Measurements from ENCODE around the gene LRRC40.

The LRRC40 gene

DNA sequence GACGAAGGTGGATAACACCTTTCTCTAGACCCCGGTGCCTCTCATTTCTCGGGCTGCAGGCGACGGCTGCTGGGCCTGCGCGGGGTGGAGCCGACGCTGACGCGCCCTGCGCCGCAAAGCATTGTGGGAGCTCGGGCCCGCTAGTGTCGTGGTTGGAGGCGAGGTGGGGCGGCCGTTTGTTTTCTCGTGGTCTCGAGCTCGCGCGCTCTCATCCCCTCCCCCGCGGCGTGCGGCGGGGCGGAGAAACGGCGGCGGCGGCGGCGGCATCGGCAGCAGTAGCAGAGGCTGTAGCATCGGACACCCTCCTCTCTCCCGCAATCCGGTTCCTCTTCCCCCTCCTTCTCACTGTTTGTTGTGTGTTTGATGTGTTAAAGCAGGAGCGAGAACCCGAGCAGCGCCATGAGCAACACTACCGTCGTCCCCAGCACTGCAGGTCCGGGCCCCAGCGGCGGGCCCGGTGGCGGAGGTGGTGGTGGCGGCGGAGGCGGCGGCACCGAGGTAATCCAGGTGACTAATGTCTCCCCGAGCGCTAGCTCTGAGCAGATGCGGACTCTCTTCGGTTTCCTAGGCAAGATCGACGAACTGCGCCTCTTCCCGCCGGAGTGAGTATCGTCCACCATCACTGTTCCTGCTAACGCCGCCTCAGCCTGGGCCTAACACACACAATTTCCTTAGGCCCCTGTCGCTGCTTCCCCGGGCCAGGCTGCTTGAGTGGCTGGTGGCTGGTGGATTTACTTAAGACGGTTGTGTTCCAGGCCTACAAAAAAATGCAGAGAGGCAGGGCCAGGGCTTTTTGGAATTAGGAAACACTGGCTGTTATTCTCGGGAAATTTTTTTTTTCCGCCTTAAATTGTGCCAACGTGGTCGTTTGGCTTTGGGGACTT, 16.1 kb upstream of the LRRC40 start, which contains the start of gene SRSF11:
Gene SRSF11 (plus strand): TSS at position 143 of the 884 bp plus-strand sequence. CDS start 257 bp downstream, at position 400.
- H3K27ac ChIP-seq (ENCODE audit: extremely low read depth, low read depth, low read length) = peak within 1 kb of the TSS; percentile 99
- ChIA-PET POLR2A (interaction anchor here (0.7 to 2.4 kb wide), 8 partner anchors 11 to 652 kb away, joined by 3 to 29 read pairs (median 5); partner anchors contain the start of genes ANKRD13C, CTH and LRRC40), CTCF (interaction anchor here (0.5 to 1.9 kb wide), 6 partner anchors 14 to 841 kb away, joined by 3 to 6 read pairs (median 4); no protein-coding TSS in a partner anchor)
- H3K9me3 ChIP-seq (ENCODE audit: control insufficient read depth, insufficient read depth, low read depth, low read length) = no peaks in the 10 kb centered on the region
- H3K4me3 ChIP-seq (ENCODE audit: low read depth, low read length) = peak within 1 kb of the TSS; percentile 93
- peaks cover 5% of the 10 kb centered on the region for H3K4me1 ChIP-seq (ENCODE audit: control insufficient read depth, insufficient read depth, low read length)
- H3K36me3 ChIP-seq (ENCODE audit: control insufficient read depth in 2 of 2, insufficient read depth in 1 of 2, low read length in 2 of 2) = peaks cover 18 to 38% of the 10 kb centered on the region in 2 experiments
- TF ChIP-seq ZBTB20 (tag by site-specific recombination; IDR thresholded peaks at IDR 0.05) = peak; percentile 62; the same call in 1 of the 2 replicates
- TF ChIP-seq ZNF510 (tag by site-specific recombination; IDR thresholded peaks at IDR 0.05; ENCODE audit: insufficient replicate concordance) = no peak
- TF ChIP-seq SP2 (tag by site-specific recombination; IDR thresholded peaks at IDR 0.05) = peak; percentile 53
- TF ChIP-seq ZNF747 (tag by site-specific recombination; IDR thresholded peaks at IDR 0.05) = no peak
- no peak for TF ChIP-seq ZNF311 (tag by site-specific recombination; IDR thresholded peaks at IDR 0.05; ENCODE audit: borderline replicate concordance)
- no peak for TF ChIP-seq ZSCAN23 (tag by site-specific recombination; IDR thresholded peaks at IDR 0.05)
- TF ChIP-seq ZNF548 (tag by site-specific recombination; IDR thresholded peaks at IDR 0.05) = no peak
- TF ChIP-seq YY1 (tag by site-specific recombination; IDR thresholded peaks at IDR 0.05) = peak; percentile 62; the same call in 1 of the 2 replicates
- TF ChIP-seq SCRT1 (tag by site-specific recombination; IDR thresholded peaks at IDR 0.05; ENCODE audit: borderline replicate concordance) = no peak
- peak; percentile 94 for TF ChIP-seq ZFP37 (tag by site-specific recombination; IDR thresholded peaks at IDR 0.05)
- TF ChIP-seq, protein P1, sequence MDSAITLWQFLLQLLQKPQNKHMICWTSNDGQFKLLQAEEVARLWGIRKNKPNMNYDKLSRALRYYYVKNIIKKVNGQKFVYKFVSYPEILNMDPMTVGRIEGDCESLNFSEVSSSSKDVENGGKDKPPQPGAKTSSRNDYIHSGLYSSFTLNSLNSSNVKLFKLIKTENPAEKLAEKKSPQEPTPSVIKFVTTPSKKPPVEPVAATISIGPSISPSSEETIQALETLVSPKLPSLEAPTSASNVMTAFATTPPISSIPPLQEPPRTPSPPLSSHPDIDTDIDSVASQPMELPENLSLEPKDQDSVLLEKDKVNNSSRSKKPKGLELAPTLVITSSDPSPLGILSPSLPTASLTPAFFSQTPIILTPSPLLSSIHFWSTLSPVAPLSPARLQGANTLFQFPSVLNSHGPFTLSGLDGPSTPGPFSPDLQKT (IDR thresholded peaks at IDR 0.05; ENCODE audit: borderline replicate concordance, low read depth, low read length) = no peak
- TF ChIP-seq GLI4 (tag by site-specific recombination; IDR thresholded peaks at IDR 0.05) = peak; percentile 47; the same call in 1 of the 2 replicates
- TF ChIP-seq GLIS1 (tag by site-specific recombination; IDR thresholded peaks at IDR 0.05) = peak; percentile 88
- 0 out of 2 replicates have a peak, but pooled peaks have one; percentile 5 for TF ChIP-seq ZNF596 (tag by site-specific recombination; IDR thresholded peaks at IDR 0.05)
- no peak for TF ChIP-seq ZNF132 (tag by site-specific recombination; IDR thresholded peaks at IDR 0.05; ENCODE audit: borderline replicate concordance)
- TF ChIP-seq ZNF707 (tag by site-specific recombination; IDR thresholded peaks at IDR 0.05) = no peak
- no peak for TF ChIP-seq ZNF645 (tag by site-specific recombination; IDR thresholded peaks at IDR 0.05)
- peak; percentile 55 for TF ChIP-seq ZNF629 (tag by site-specific recombination; IDR thresholded peaks at IDR 0.05)
- peak; percentile 97 for TF ChIP-seq ZNF501 (tag by site-specific recombination; IDR thresholded peaks at IDR 0.05)
- TF ChIP-seq, protein P2, sequence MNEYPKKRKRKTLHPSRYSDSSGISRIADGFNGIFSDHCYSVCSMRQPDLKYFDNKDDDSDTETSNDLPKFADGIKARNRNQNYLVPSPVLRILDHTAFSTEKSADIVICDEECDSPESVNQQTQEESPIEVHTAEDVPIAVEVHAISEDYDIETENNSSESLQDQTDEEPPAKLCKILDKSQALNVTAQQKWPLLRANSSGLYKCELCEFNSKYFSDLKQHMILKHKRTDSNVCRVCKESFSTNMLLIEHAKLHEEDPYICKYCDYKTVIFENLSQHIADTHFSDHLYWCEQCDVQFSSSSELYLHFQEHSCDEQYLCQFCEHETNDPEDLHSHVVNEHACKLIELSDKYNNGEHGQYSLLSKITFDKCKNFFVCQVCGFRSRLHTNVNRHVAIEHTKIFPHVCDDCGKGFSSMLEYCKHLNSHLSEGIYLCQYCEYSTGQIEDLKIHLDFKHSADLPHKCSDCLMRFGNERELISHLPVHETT (tag by site-specific recombination; IDR thresholded peaks at IDR 0.05) = no peak
- TF ChIP-seq, protein P3, sequence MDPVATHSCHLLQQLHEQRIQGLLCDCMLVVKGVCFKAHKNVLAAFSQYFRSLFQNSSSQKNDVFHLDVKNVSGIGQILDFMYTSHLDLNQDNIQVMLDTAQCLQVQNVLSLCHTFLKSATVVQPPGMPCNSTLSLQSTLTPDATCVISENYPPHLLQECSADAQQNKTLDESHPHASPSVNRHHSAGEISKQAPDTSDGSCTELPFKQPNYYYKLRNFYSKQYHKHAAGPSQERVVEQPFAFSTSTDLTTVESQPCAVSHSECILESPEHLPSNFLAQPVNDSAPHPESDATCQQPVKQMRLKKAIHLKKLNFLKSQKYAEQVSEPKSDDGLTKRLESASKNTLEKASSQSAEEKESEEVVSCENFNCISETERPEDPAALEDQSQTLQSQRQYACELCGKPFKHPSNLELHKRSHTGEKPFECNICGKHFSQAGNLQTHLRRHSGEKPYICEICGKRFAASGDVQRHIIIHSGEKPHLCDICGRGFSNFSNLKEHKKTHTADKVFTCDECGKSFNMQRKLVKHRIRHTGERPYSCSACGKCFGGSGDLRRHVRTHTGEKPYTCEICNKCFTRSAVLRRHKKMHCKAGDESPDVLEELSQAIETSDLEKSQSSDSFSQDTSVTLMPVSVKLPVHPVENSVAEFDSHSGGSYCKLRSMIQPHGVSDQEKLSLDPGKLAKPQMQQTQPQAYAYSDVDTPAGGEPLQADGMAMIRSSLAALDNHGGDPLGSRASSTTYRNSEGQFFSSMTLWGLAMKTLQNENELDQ (tag by site-specific recombination; IDR thresholded peaks at IDR 0.05; ENCODE audit: low read depth) = no peak
- TF ChIP-seq MYNN (tag by site-specific recombination; IDR thresholded peaks at IDR 0.05; ENCODE audit: borderline replicate concordance) = no peak
- no peak for TF ChIP-seq ZNF354C (tag by site-specific recombination; IDR thresholded peaks at IDR 0.05; ENCODE audit: borderline replicate concordance, low read depth)
- no peak for TF ChIP-seq ZBTB48 (tag by site-specific recombination; IDR thresholded peaks at IDR 0.05)
- TF ChIP-seq ZNF404 (tag by site-specific recombination; IDR thresholded peaks at IDR 0.05) = no peak
- peak; percentile 8 for TF ChIP-seq ZNF660 (tag by site-specific recombination; IDR thresholded peaks at IDR 0.05)
- TF ChIP-seq ZNF48 (tag by site-specific recombination; IDR thresholded peaks at IDR 0.05) = no peak
- TF ChIP-seq, protein P4, sequence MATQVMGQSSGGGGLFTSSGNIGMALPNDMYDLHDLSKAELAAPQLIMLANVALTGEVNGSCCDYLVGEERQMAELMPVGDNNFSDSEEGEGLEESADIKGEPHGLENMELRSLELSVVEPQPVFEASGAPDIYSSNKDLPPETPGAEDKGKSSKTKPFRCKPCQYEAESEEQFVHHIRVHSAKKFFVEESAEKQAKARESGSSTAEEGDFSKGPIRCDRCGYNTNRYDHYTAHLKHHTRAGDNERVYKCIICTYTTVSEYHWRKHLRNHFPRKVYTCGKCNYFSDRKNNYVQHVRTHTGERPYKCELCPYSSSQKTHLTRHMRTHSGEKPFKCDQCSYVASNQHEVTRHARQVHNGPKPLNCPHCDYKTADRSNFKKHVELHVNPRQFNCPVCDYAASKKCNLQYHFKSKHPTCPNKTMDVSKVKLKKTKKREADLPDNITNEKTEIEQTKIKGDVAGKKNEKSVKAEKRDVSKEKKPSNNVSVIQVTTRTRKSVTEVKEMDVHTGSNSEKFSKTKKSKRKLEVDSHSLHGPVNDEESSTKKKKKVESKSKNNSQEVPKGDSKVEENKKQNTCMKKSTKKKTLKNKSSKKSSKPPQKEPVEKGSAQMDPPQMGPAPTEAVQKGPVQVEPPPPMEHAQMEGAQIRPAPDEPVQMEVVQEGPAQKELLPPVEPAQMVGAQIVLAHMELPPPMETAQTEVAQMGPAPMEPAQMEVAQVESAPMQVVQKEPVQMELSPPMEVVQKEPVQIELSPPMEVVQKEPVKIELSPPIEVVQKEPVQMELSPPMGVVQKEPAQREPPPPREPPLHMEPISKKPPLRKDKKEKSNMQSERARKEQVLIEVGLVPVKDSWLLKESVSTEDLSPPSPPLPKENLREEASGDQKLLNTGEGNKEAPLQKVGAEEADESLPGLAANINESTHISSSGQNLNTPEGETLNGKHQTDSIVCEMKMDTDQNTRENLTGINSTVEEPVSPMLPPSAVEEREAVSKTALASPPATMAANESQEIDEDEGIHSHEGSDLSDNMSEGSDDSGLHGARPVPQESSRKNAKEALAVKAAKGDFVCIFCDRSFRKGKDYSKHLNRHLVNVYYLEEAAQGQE (tag by site-specific recombination; IDR thresholded peaks at IDR 0.05) = peak; percentile 42

Data from HEK293 (cell line).